NCI-H1417 treated with DMSO at 0.1 percent for 48 hours (cell line): Measurements from ENCODE around the gene FXYD1.

Source experiments
- DNase-seq: peaks from one replicate; lab custom pipeline; 2025; lab: John Stamatoyannopoulos, UW

The FXYD1 gene

GRCh38 chr19:35162471-35163326, 24.1 kb downstream of the FXYD1 start:
- no peak for DNase-seq

- DNase-seq, result no peak
These were observed 25.8 kb downstream of the FXYD1 start for GRCh38 chr19:35164418-35164817.

- DNase-seq, result no peak
These were observed 26.8 kb downstream of the FXYD1 start for GRCh38 chr19:35165200-35166058.

- no peak for DNase-seq
These were observed 27.8 kb downstream of the FXYD1 start for GRCh38 chr19:35166100-35167063.

- DNase-seq, result no peak
These were observed 28.9 kb downstream of the FXYD1 start for GRCh38 chr19:35167251-35168119.

GRCh38 chr19:35168196-35168595, 29.6 kb downstream of the FXYD1 start:
- no peak for DNase-seq

- no peak for DNase-seq
These were observed 30.8 kb downstream of the FXYD1 start for GRCh38 chr19:35169221-35169995.

- no peak for DNase-seq
These were observed 31.9 kb downstream of the FXYD1 start for GRCh38 chr19:35170359-35171061.

- no peak for DNase-seq
These were observed 33.1 kb downstream of the FXYD1 start for GRCh38 chr19:35171730-35172129.

- DNase-seq, result no peak
These were observed 35.6 kb downstream of the FXYD1 start for GRCh38 chr19:35174226-35174625.

GRCh38 chr19:35176181-35176570, 37.6 kb downstream of the FXYD1 start:
- no peak for DNase-seq

- no peak for DNase-seq
These were observed 39.0 kb downstream of the FXYD1 start for GRCh38 chr19:35177377-35178274.

- no peak for DNase-seq
These were observed 40.1 kb downstream of the FXYD1 start for GRCh38 chr19:35178701-35179100.

GRCh38 chr19:35179830-35180229, 41.2 kb downstream of the FXYD1 start:
- DNase-seq, result no peak

GRCh38 chr19:35181387-35181786, 42.8 kb downstream of the FXYD1 start:
- no peak for DNase-seq

GRCh38 chr19:35184267-35184666, 45.6 kb downstream of the FXYD1 start:
- no peak for DNase-seq

GRCh38 chr19:35184884-35185283, 46.3 kb downstream of the FXYD1 start:
- no peak for DNase-seq
